Measurements from ENCODE around the gene ZBP1. TPM values are rescaled to one million over a fixed set of nuclear protein-coding genes. Genes with fewer than 3 reads are reported as not detected.

The ZBP1 gene
- total RNA-seq, 1 donor from 2014 or later, result 10.1 TPM

GRCh38 chr20:57619051-57619831 lies 985 bp downstream of the ZBP1 start:
- intact Hi-C loops (cut with micrococcal nuclease), result loop anchor here (1.0 to 5.0 kb wide), 7 partner anchors 9 to 1033 kb away; partner anchors contain the start of genes PMEPA1, RBM38 and STX16

- intact Hi-C loops (cut with micrococcal nuclease), result loop anchor here (1.0 to 5.0 kb wide), 7 partner anchors 10 to 1034 kb away; partner anchors contain the start of genes PMEPA1, RBM38 and STX16
Observed at GRCh38 chr20:57618764-57619050, 1.5 kb downstream of the ZBP1 start.

GRCh38 chr20:57618091-57618763 lies 2.0 kb downstream of the ZBP1 start:
- intact Hi-C loops (cut with micrococcal nuclease), result loop anchor here (2.0 to 5.0 kb wide), 6 partner anchors 17 to 1034 kb away; partner anchors contain the start of genes PMEPA1, RBM38 and STX16

- intact Hi-C loops (cut with micrococcal nuclease), result loop anchor here (5.0 kb wide), 1 partner anchor 1035 kb away; the partner anchor contains the start of gene STX16
Observed at GRCh38 chr20:57617079-57617795, 3.0 kb downstream of the ZBP1 start.

GRCh38 chr20:57616143-57616951 lies 3.9 kb downstream of the ZBP1 start:
- intact Hi-C loops (cut with micrococcal nuclease), result loop anchor here (5.0 kb wide), 1 partner anchor 1036 kb away; the partner anchor contains the start of gene STX16

- intact Hi-C loops (cut with micrococcal nuclease), result loop anchor here (5.0 kb wide), 1 partner anchor 1037 kb away; the partner anchor contains the start of gene STX16
Observed at GRCh38 chr20:57615445-57615811, 4.8 kb downstream of the ZBP1 start.

- intact Hi-C loops (cut with micrococcal nuclease), result loop anchor here (5.0 kb wide), 1 partner anchor 1038 kb away; the partner anchor contains the start of gene STX16
Observed at GRCh38 chr20:57614490-57615444, 5.5 kb downstream of the ZBP1 start.

- intact Hi-C loops (cut with micrococcal nuclease), result no loop called here
Observed at GRCh38 chr20:57613481-57613921, 6.7 kb downstream of the ZBP1 start.

GRCh38 chr20:57612916-57613315 lies 7.3 kb downstream of the ZBP1 start:
- intact Hi-C loops (cut with micrococcal nuclease), result no loop called here

- intact Hi-C loops (cut with micrococcal nuclease), result no loop called here
Observed at GRCh38 chr20:57612436-57612835, 7.8 kb downstream of the ZBP1 start.

- intact Hi-C loops (cut with micrococcal nuclease), result no loop called here
Observed at GRCh38 chr20:57611586-57612311, 8.5 kb downstream of the ZBP1 start.

- intact Hi-C loops (cut with micrococcal nuclease), result no loop called here
Observed at GRCh38 chr20:57610261-57610952, 9.8 kb downstream of the ZBP1 start.

- intact Hi-C loops (cut with micrococcal nuclease), result no loop called here
Observed at GRCh38 chr20:57609842-57610167, 10.4 kb downstream of the ZBP1 start.

- intact Hi-C loops (cut with micrococcal nuclease), result no loop called here
Observed at GRCh38 chr20:57609086-57609841, 11.0 kb downstream of the ZBP1 start.

- intact Hi-C loops (cut with micrococcal nuclease), result no loop called here
Observed at GRCh38 chr20:57608516-57608915, 11.7 kb downstream of the ZBP1 start.

- intact Hi-C loops (cut with micrococcal nuclease), result no loop called here
Observed at GRCh38 chr20:57605878-57606277, 14.3 kb downstream of the ZBP1 start.

GRCh38 chr20:57605045-57605444 lies 15.2 kb downstream of the ZBP1 start:
- intact Hi-C loops (cut with micrococcal nuclease), result no loop called here

GRCh38 chr20:57603120-57603519 lies 17.1 kb downstream of the ZBP1 start:
- intact Hi-C loops (cut with micrococcal nuclease), result no loop called here

All from T-helper 2 cell treated with Interferon-gamma antibody and Interleukin-4, amounts not matched to agents 100 ng/mL and 5 ng/mL, for 36 hours (primary cell).